K562 (cell line): Measurements from ENCODE around the gene PLA2G2C. TPM values are rescaled to one million over a fixed set of nuclear protein-coding genes. Genes with fewer than 3 reads are reported as not detected.

Experiments
- C11orf30 ChIP-seq: fragments of 450-650 bp; IDR thresholded peaks from 2 replicates; pipeline ENCODE4 v1.6.1; 2016; ENCODE audit warnings: low read depth, mild to moderate bottlenecking
- CHD1 ChIP-seq: fragments of 200-600 bp; sonication (generic); IDR thresholded peaks from one replicate; pipeline ENCODE4 v1.6.1; 2012; ENCODE audit warnings: mild to moderate bottlenecking, moderate library complexity, low read length, inconsistent platforms
- E4F1 ChIP-seq: fragments of 250-450 bp; sonication (Bioruptor Pico); IDR thresholded peaks from 2 replicates; pipeline ENCODE4 v1.5.0; 2021; ENCODE audit warnings: mild to moderate bottlenecking, borderline replicate concordance
- ELF4 ChIP-seq: fragments of 450-650 bp; formaldehyde crosslinking; IDR thresholded peaks from 2 replicates; pipeline ENCODE4 v1.4.0; 2022; ENCODE audit warnings: missing genetic modification characterization
- EP300 ChIP-seq: IDR thresholded peaks from 2 replicates; pipeline ENCODE4 v1.6.1; 2012; ENCODE audit warnings: low read length, improper control_type of control experiment
- ETS1 ChIP-seq: conservative IDR thresholded peaks from 2 replicates; pipeline ENCODE4 v1.6.1; 2011; ENCODE audit warnings: low read depth, mild to moderate bottlenecking, low read length; ENCODE audit not compliant: control insufficient read depth
- HDAC6 ChIP-seq: IDR thresholded peaks from 2 replicates; pipeline ENCODE4 v1.6.1; 2012; ENCODE audit warnings: low read depth, mild to moderate bottlenecking, control low read depth, inconsistent platforms, low read length, moderate library complexity
- HOXB6 ChIP-seq: fragments of 250-450 bp; sonication (Bioruptor Pico); IDR thresholded peaks from 2 replicates; pipeline ENCODE4 v1.5.1; 2022; ENCODE audit warnings: mild to moderate bottlenecking, borderline replicate concordance
- NR2C2 ChIP-seq, 2 experiments: fragments of 200-800 bp in 1 of 2; sonication (Bioruptor generic) in 1 of 2; sonication (generic) in 1 of 2; formaldehyde crosslinking in 1 of 2; IDR thresholded peaks; 2 replicates each; pipeline versions ENCODE4 v1.6.1 to v1.8.0; 2016 to 2022; ENCODE audit warnings: mild to moderate bottlenecking in 1 of 2, missing compliant biosample characterization in 1 of 2, missing genetic modification characterization in 1 of 2, missing genetic modification reagents in 1 of 2
- PHB2 ChIP-seq: fragments of 450-650 bp; IDR thresholded peaks from 2 replicates; pipeline ENCODE4 v1.6.1; 2017; ENCODE audit warnings: low read depth
- RFX7 ChIP-seq: fragments of 250-450 bp; sonication (Bioruptor Pico); IDR thresholded peaks from 2 replicates; pipeline ENCODE4 v1.5.1; 2021; ENCODE audit warnings: mild to moderate bottlenecking
- RHOXF2B ChIP-seq: fragments of 250-450 bp; sonication (Bioruptor Pico); conservative IDR thresholded peaks from 2 replicates; pipeline ENCODE4 v1.5.1; 2021
- SMARCA4 ChIP-seq: fragments of 450-650 bp; IDR thresholded peaks from 2 replicates; pipeline ENCODE4 v1.6.1; 2016
- SREBF1 ChIP-seq: fragments of 150-350 bp; IDR thresholded peaks from 2 replicates; pipeline ENCODE4 v1.6.1; 2014; ENCODE audit warnings: antibody characterized with exemption, low read depth, low read length, borderline replicate concordance
- STAT5B ChIP-seq: fragments of 250-450 bp; sonication (Bioruptor Pico); IDR thresholded peaks from 2 replicates; pipeline ENCODE4 v1.8.0; 2021; ENCODE audit warnings: mild to moderate bottlenecking, inconsistent platforms
- TAF9B ChIP-seq: fragments of 450-650 bp; IDR thresholded peaks from 2 replicates; pipeline ENCODE4 v1.6.1; 2018; ENCODE audit warnings: mild to moderate bottlenecking; ENCODE audit not compliant: partially characterized antibody
- TAL1 ChIP-seq: fragments of 450-650 bp; IDR thresholded peaks from 2 replicates; pipeline ENCODE4 v1.6.1; 2016; ENCODE audit warnings: mild to moderate bottlenecking
- TCFL5 ChIP-seq: fragments of 250-450 bp; sonication (Bioruptor Pico); conservative IDR thresholded peaks from 2 replicates; pipeline ENCODE4 v1.6.1; 2021; ENCODE audit warnings: mild to moderate bottlenecking, moderate library complexity, matching md5 sums
- ZBTB11 ChIP-seq, 3 experiments: fragments of 200-800 bp in 1 of 3; fragments of 250-450 bp in 1 of 3; fragments of 450-650 bp in 1 of 3; sonication (Bioruptor Pico) in 1 of 3; sonication (Bioruptor generic) in 1 of 3; formaldehyde crosslinking in 1 of 3; IDR thresholded peaks; 2 replicates each; pipeline versions ENCODE4 v1.6.1 to v1.8.0; 2016 to 2022; ENCODE audit warnings: mild to moderate bottlenecking in 2 of 3, missing genetic modification characterization in 2 of 3, missing compliant biosample characterization in 1 of 3, moderate library complexity in 1 of 3
- ZNF707 ChIP-seq: fragments of 250-450 bp; sonication (Bioruptor Pico); conservative IDR thresholded peaks from 2 replicates; pipeline ENCODE4 v1.8.0; 2022; ENCODE audit warnings: inconsistent platforms, mild to moderate bottlenecking, moderate library complexity
- ZNF766 ChIP-seq: fragments of 200-800 bp; sonication (Bioruptor generic); conservative IDR thresholded peaks from 2 replicates; pipeline ENCODE4 v1.6.1; 2016; ENCODE audit warnings: missing genetic modification characterization, missing compliant biosample characterization
- polyA plus RNA-seq, 8 experiments: library from polyadenylated mRNA; depleted of rRNA in 4 of 8; stranded (reverse) in 5 of 8; unstranded in 3 of 8; fragments of >200 nt; fragmentation: Nextera tagmentation in 2 of 8; fragmentation: Illumina TruSeq in 1 of 8; extraction: Ambion mirVana in 2 of 8; extraction: Trizol in 1 of 8; gene quantifications; 2 replicates each; pipeline versions ENCODE4 v1.2.1 to v1.2.3, GENCODE V29; 2011 to 2014; ENCODE audit warnings: inconsistent platforms in 1 of 8, missing spikeins in 1 of 8
- total RNA-seq, 7 experiments: library from RNA; depleted of rRNA in 6 of 7; stranded (reverse); fragments of >200 nt in 6 of 7; fragmentation: Illumina TruSeq in 2 of 7; extraction: Trizol in 2 of 7; gene quantifications; 2 replicates each; pipeline versions ENCODE4 v1.2.1 to v1.2.3, GENCODE V29; 2011 to 2021; ENCODE audit warnings: low replicate concordance in 1 of 7

The PLA2G2C gene
- total and polyA plus RNA-seq, 9 of the 15 experiments (the other 6 are each of a cell fraction or from before 2014, with no cell fraction given), result 0.14 to 0.49 (median 0.21) TPM

GRCh38 chr1:20184997-20185833 lies 1.1 kb downstream of the PLA2G2C start (continued):
- TF ChIP-seq NR2C2 (CRISPR knock-in tag; IDR thresholded peaks at IDR 0.05) (no peak), NR2C2 (tag; IDR thresholded peaks at IDR 0.05) (no peak), ETS1 (no peak), TCFL5 (CRISPR knock-in tag) (0 out of 2 replicates have a peak, but pooled peaks have one; percentile 34), TAL1 (peak; percentile 67), HDAC6 (no peak), STAT5B (CRISPR knock-in tag) (no peak), ZNF707 (CRISPR knock-in tag) (no peak), ZBTB11 (CRISPR knock-in tag; IDR thresholded peaks at IDR 0.05) (peak in 2 of 3 experiments; percentile 64 to 90; a peak in 4 of 6 replicates), ZNF766 (CRISPR knock-in tag) (peak; percentile 72), RFX7 (CRISPR knock-in tag) (no peak), EP300 (peak; percentile 96), HOXB6 (CRISPR knock-in tag) (no peak), SMARCA4 (peak; percentile 97), ELF4 (CRISPR knock-in tag) (peak; percentile 75; the same call in 1 of the 2 replicates), E4F1 (CRISPR knock-in tag) (no peak), C11orf30 (0 out of 2 replicates have a peak, but pooled peaks have one; percentile 8), RHOXF2B (CRISPR knock-in tag) (peak; percentile 59; the same call in 1 of the 2 replicates), TAF9B (peak; percentile 67), SREBF1 (no peak), CHD1 (peak; percentile 52), PHB2 (peak; percentile 9; the same call in 1 of the 2 replicates)
